Measurements from ENCODE around the gene NDUFAF5. TPM values are rescaled to one million over a fixed set of nuclear protein-coding genes. Genes with fewer than 3 reads are reported as not detected.

NDUFAF5 gene
- total RNA-seq, 5 donors from 2014 or later (not counting 1 experiment from before 2014, with no cell fraction given), result 25.6 to 39.4 (median 30.1) TPM

DNA sequence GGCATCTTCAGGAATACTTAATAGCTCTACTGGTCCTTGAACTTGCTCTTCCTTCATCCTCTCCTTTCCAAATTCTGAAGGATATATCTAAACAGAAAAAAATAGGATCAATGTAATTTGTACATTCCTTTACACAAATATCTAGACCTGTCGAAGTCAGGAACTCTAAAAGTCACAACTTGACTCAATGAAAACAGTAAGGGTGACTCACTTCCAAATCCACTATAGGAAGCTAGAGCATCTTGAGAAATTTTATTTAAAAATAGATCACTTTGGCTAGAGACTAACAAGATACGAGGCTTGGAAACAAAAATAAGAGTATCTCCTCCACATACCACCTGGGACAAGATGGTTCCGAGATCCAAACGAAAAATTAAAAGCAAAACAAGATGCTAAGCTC is 12.3 kb upstream of the NDUFAF5 start:
- Histone ChIP-seq H3K4me1 (ENCODE audit: control insufficient read depth in 1 of 2, extremely low read depth in 1 of 2, insufficient read depth in 2 of 2, low read length in 2 of 2) (no peaks in the 10 kb centered on the region), H3K36me3 (ENCODE audit: control insufficient read depth in 2 of 2, extremely low read depth in 1 of 2, insufficient read depth in 1 of 2, low read length in 1 of 2) (peaks cover 9 to 49% of the 10 kb centered on the region in 2 donors), H3K27ac (ENCODE audit: low read length) (no peak overlapping the region), H3K9me3 (no peaks in the 10 kb centered on the region), H3K4me3 (ENCODE audit: control insufficient read depth in 1 of 2, extremely low read depth in 1 of 2, low read length in 1 of 2) (no peak overlapping the region), H3K27me3 (replicated peaks in 1 of 2; ENCODE audit: control insufficient read depth in 2 of 2, extremely low read depth in 1 of 2, insufficient read depth in 2 of 2, low read length in 1 of 2) (no peaks in the 10 kb centered on the region)
- POLR2A ChIA-PET, result interaction anchor here in 1 of 2 donors (0.6 kb wide), 1 partner anchor 21 kb away, joined by 3 read pairs; no protein-coding TSS in a partner anchor
- no peak for DNase-seq
- ATAC-seq (replicated peaks in 1 of 4), result no peak
- Mint-ChIP-seq H3K27me3 (no peaks in the 10 kb centered on the region), H3K36me3 (peaks cover 50% of the 10 kb centered on the region), H3K4me1 (peaks cover 13 to 18% (median 14%) of the 10 kb centered on the region in 3 donors), H3K4me3 (no peak overlapping the region), H3K9me3 (no peaks in the 10 kb centered on the region), H3K27ac (no peak overlapping the region)
- CTCF ChIA-PET, result interaction anchor here (0.5 to 3.9 kb wide), 16 partner anchors 10 to 841 kb away, joined by 3 to 39 read pairs (median 4); partner anchors contain the start of genes ESF1 (in 2 of the 2) and NDUFAF5 (in 2 of the 2)
- 80% methylated on average over 1 of the region's 4 CpGs for WGBS (ENCODE audit: insufficient coverage)

DNA sequence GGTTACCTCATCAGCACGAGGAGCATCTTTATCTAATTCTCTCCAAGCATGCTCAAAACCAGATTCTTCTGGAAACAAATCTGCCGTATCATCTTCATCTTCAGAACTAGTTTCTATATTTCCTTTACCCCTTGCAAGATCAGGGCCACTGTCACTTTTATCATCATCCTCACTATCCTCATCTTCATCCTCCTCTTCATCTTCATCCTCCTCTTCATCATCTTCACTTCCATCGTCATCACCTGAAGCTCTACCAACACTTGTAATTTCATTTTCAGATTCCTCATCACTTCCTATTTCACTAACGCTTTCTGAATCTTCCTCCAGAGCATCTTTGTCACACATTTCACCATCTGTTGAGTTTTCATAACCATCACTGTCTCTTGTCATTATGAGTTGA is 9.0 kb upstream of the NDUFAF5 start:
- no peak overlapping the region for H3K27ac ChIP-seq (ENCODE audit: low read length)
- H3K4me3 ChIP-seq (ENCODE audit: control insufficient read depth in 1 of 2, extremely low read depth in 1 of 2, low read length in 1 of 2), result no peak overlapping the region
- H3K27me3 Mint-ChIP-seq, result no peaks in the 10 kb centered on the region
- no peak overlapping the region for H3K4me3 Mint-ChIP-seq
- POLR2A ChIA-PET, result no interaction called here
- DNase-seq (no peak), ATAC-seq (replicated peaks in 1 of 4) (no peak)
- H3K9me3 ChIP-seq, result no peaks in the 10 kb centered on the region
- H3K4me1 Mint-ChIP-seq, result peaks cover 34 to 42% (median 36%) of the 10 kb centered on the region in 3 donors
- WGBS (ENCODE audit: insufficient coverage), result 66% methylated on average over 3 of the region's 4 CpGs
- H3K27me3 ChIP-seq (replicated peaks in 1 of 2; ENCODE audit: control insufficient read depth in 2 of 2, extremely low read depth in 1 of 2, insufficient read depth in 2 of 2, low read length in 1 of 2), result no peaks in the 10 kb centered on the region
- CTCF ChIA-PET, result no interaction called here
- H3K36me3 ChIP-seq (ENCODE audit: control insufficient read depth in 2 of 2, extremely low read depth in 1 of 2, insufficient read depth in 1 of 2, low read length in 1 of 2), result peaks cover 2 to 52% of the 10 kb centered on the region in 2 donors
- peaks cover 0 to 4% of the 10 kb centered on the region in 2 experiments for H3K4me1 ChIP-seq (ENCODE audit: control insufficient read depth in 1 of 2, extremely low read depth in 1 of 2, insufficient read depth in 2 of 2, low read length in 2 of 2)
- no peaks in the 10 kb centered on the region for H3K9me3 Mint-ChIP-seq
- no peak overlapping the region for H3K27ac Mint-ChIP-seq
- H3K36me3 Mint-ChIP-seq, result peaks cover 47% of the 10 kb centered on the region

DNA sequence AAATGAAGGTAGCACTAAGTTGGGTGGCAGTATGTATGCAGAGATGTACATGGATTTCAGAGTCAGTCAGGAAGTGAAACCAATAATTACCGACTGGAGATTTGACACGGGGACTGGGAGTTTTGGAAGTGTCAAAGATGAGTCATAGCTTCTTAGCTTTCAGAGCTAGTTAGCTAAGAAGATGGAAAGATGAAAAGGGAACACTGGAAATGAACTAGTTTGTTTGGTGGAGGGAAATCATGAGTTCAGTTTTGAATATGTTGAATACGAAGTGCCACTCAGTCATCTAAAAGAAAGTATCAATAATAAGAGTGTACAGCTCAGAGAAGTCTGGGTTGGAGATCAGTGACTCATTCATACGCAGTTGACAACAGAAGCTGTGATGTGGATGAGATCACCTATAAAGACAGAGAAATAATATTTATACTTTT is 7.6 kb upstream of the NDUFAF5 start:
- 29% methylated on average over 2 of the region's 4 CpGs for WGBS (ENCODE audit: insufficient coverage)
- H3K27me3 Mint-ChIP-seq, result no peaks in the 10 kb centered on the region
- Histone ChIP-seq H3K27me3 (replicated peaks in 1 of 2; ENCODE audit: control insufficient read depth in 2 of 2, extremely low read depth in 1 of 2, insufficient read depth in 2 of 2, low read length in 1 of 2) (no peaks in the 10 kb centered on the region), H3K4me3 (ENCODE audit: control insufficient read depth in 1 of 2, extremely low read depth in 1 of 2, low read length in 1 of 2) (no peak overlapping the region), H3K36me3 (ENCODE audit: control insufficient read depth in 2 of 2, extremely low read depth in 1 of 2, insufficient read depth in 1 of 2, low read length in 1 of 2) (peaks cover 2 to 55% of the 10 kb centered on the region in 2 donors), H3K9me3 (no peaks in the 10 kb centered on the region), H3K27ac (ENCODE audit: low read length) (no peak overlapping the region), H3K4me1 (ENCODE audit: control insufficient read depth in 1 of 2, extremely low read depth in 1 of 2, insufficient read depth in 2 of 2, low read length in 2 of 2) (peaks cover 0 to 4% of the 10 kb centered on the region in 2 experiments)
- ATAC-seq (replicated peaks in 1 of 4) (no peak), DNase-seq (no peak)
- H3K4me3 Mint-ChIP-seq, result peak overlapping the region in 1 of 3 donors; percentile 4
- POLR2A ChIA-PET, result no interaction called here
- CTCF ChIA-PET, result interaction anchor here in 1 of 2 donors (1.4 kb wide), 1 partner anchor 11 kb away, joined by 4 read pairs; no protein-coding TSS in a partner anchor
- H3K36me3 Mint-ChIP-seq, result peaks cover 50% of the 10 kb centered on the region
- peaks cover 40 to 53% (median 43%) of the 10 kb centered on the region in 3 donors for H3K4me1 Mint-ChIP-seq
- H3K9me3 Mint-ChIP-seq, result no peaks in the 10 kb centered on the region
- peak overlapping the region; percentile 27 to 72 for H3K27ac Mint-ChIP-seq

DNA sequence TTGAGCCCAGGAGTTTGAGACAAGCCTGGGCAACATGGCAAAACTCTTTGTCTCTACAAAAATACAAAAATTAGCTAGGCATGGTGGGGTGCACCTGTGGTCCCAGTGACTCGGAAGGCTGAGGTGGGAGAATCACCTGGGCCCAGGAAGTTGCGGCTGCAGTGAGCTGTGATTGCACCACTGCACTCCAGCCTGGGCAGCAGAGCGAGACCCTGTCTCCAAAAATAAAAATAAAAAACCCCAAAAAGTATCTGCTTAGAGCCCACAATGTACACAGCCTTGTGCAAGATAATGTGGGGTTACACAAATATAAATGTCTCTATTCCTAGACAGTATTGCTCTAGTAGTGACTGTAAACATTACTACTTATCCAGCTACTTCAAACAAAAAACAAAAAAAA is 6.0 kb upstream of the NDUFAF5 start:
- Mint-ChIP-seq H3K9me3 (no peaks in the 10 kb centered on the region), H3K4me3 (no peak overlapping the region), H3K27me3 (no peaks in the 10 kb centered on the region), H3K36me3 (peaks cover 48% of the 10 kb centered on the region), H3K27ac (no peak overlapping the region), H3K4me1 (peaks cover 54 to 64% (median 55%) of the 10 kb centered on the region in 3 donors)
- ChIA-PET CTCF (no interaction called here), POLR2A (no interaction called here)
- WGBS (ENCODE audit: insufficient coverage), result 94% methylated on average over 2 of the region's 3 CpGs
- no peak for DNase-seq
- ATAC-seq (replicated peaks in 1 of 4), result no peak
- Histone ChIP-seq H3K36me3 (ENCODE audit: control insufficient read depth in 2 of 2, extremely low read depth in 1 of 2, insufficient read depth in 1 of 2, low read length in 1 of 2) (peaks cover 2 to 48% of the 10 kb centered on the region in 2 donors), H3K4me1 (ENCODE audit: control insufficient read depth in 1 of 2, extremely low read depth in 1 of 2, insufficient read depth in 2 of 2, low read length in 2 of 2) (peaks cover 6 to 9% of the 10 kb centered on the region in 2 experiments), H3K9me3 (no peaks in the 10 kb centered on the region), H3K4me3 (ENCODE audit: control insufficient read depth in 1 of 2, extremely low read depth in 1 of 2, low read length in 1 of 2) (no peak overlapping the region), H3K27ac (ENCODE audit: low read length) (no peak overlapping the region), H3K27me3 (replicated peaks in 1 of 2; ENCODE audit: control insufficient read depth in 2 of 2, extremely low read depth in 1 of 2, insufficient read depth in 2 of 2, low read length in 1 of 2) (no peaks in the 10 kb centered on the region)

DNA sequence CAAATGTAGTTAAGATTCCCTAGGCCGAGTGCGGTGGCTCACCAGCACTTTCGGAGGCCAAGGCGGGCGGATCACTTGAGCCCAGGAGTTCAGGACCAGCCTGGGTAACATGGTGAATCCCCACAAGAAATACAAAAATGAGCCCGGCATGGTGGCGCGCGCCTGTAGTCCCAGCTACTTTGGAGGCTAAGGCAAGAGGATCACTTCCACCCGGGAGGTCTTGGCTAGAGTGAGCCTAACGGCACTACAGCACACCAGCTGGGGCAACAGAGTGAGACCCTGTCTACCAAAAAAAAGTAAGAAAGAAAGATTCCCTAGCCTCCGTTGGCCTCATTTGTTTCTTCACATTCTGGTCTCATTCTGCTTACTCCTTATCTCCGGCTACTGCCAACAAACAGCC is 1.3 kb upstream of the NDUFAF5 start:
- Mint-ChIP-seq H3K9me3 (no peaks in the 10 kb centered on the region), H3K4me1 (peaks cover 69 to 81% (median 70%) of the 10 kb centered on the region in 3 donors), H3K27ac (no peak overlapping the region), H3K4me3 (peak overlapping the region; percentile 34 to 99 (median 97)), H3K36me3 (peaks cover 24% of the 10 kb centered on the region), H3K27me3 (no peaks in the 10 kb centered on the region)
- no peaks in the 10 kb centered on the region for H3K9me3 ChIP-seq
- no peak overlapping the region for H3K4me3 ChIP-seq (ENCODE audit: control insufficient read depth in 1 of 2, extremely low read depth in 1 of 2, low read length in 1 of 2)
- H3K27ac ChIP-seq (ENCODE audit: low read length), result no peak overlapping the region
- H3K36me3 ChIP-seq (ENCODE audit: control insufficient read depth in 2 of 2, extremely low read depth in 1 of 2, insufficient read depth in 1 of 2, low read length in 1 of 2), result peaks cover 0 to 21% of the 10 kb centered on the region in 2 donors
- WGBS (ENCODE audit: insufficient coverage), result 95% methylated on average over 9 of the region's 13 CpGs
- H3K27me3 ChIP-seq (replicated peaks in 1 of 2; ENCODE audit: control insufficient read depth in 2 of 2, extremely low read depth in 1 of 2, insufficient read depth in 2 of 2, low read length in 1 of 2), result no peaks in the 10 kb centered on the region
- POLR2A ChIA-PET, result interaction anchor here (0.6 kb wide), 3 partner anchors 12 to 609 kb away, joined by 3 to 5 read pairs (median 3); no protein-coding TSS in a partner anchor
- CTCF ChIA-PET, result interaction anchor here in 1 of 2 donors (4.0 kb wide), 1 partner anchor 11 kb away, joined by 39 read pairs; no protein-coding TSS in a partner anchor
- no peak for DNase-seq
- peaks cover 18 to 30% of the 10 kb centered on the region in 2 experiments for H3K4me1 ChIP-seq (ENCODE audit: control insufficient read depth in 1 of 2, extremely low read depth in 1 of 2, insufficient read depth in 2 of 2, low read length in 2 of 2)
- ATAC-seq (replicated peaks in 1 of 4), result no peak

DNA sequence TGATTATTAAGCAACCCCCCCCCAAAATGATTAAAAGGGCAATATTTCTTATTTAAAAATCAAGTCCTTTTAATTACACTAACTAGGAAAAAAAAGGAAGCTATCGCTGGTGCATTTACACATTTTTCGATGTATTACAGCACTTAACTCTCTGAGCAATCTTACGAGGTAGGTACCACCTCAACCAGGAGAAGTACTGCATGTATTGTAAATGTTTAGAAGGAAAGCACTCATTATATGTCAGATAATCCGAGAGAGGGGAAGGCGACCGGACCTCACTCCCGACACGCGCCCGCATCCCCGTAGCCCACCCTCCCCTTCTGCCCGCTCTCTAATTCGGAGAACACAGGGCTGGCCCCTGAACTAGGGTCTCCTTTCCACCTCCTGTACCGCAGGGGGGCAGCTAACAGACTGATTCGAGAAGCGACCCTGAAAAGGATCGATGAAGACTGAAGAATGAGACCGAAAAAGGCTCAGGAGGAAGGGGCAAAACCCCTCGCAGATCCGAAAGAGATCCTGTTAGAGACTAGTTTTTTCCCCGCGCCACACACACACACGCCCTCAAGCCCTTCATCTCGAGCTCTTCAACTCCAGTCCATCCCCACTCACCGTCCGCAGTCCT is 446 bp upstream of the NDUFAF5 start:
- ATAC-seq (replicated peaks in 1 of 4) (peak in 3 of 4 experiments; percentile 6 to 20 (median 11)), DNase-seq (no peak)
- no peaks in the 10 kb centered on the region for H3K27me3 Mint-ChIP-seq
- peak overlapping the region; percentile 96 to 97 for H3K27ac Mint-ChIP-seq
- Histone ChIP-seq H3K4me3 (ENCODE audit: control insufficient read depth in 1 of 2, extremely low read depth in 1 of 2, low read length in 1 of 2) (peak overlapping the region; percentile 89 to 91), H3K27me3 (replicated peaks in 1 of 2; ENCODE audit: control insufficient read depth in 2 of 2, extremely low read depth in 1 of 2, insufficient read depth in 2 of 2, low read length in 1 of 2) (no peaks in the 10 kb centered on the region), H3K9me3 (no peaks in the 10 kb centered on the region), H3K36me3 (ENCODE audit: control insufficient read depth in 2 of 2, extremely low read depth in 1 of 2, insufficient read depth in 1 of 2, low read length in 1 of 2) (peaks cover 0 to 17% of the 10 kb centered on the region in 2 donors), H3K27ac (ENCODE audit: low read length) (peak overlapping the region; percentile 90), H3K4me1 (ENCODE audit: control insufficient read depth in 1 of 2, extremely low read depth in 1 of 2, insufficient read depth in 2 of 2, low read length in 2 of 2) (peaks cover 14 to 30% of the 10 kb centered on the region in 2 experiments)
- H3K36me3 Mint-ChIP-seq, result peaks cover 24% of the 10 kb centered on the region
- H3K4me1 Mint-ChIP-seq, result peaks cover 67 to 75% (median 68%) of the 10 kb centered on the region in 3 donors
- ChIA-PET POLR2A (interaction anchor here (0.6 kb wide), 5 partner anchors 13 to 685 kb away, joined by 3 to 11 read pairs (median 5); no protein-coding TSS in a partner anchor), CTCF (interaction anchor here (0.6 to 4.0 kb wide), 4 partner anchors 11 to 200 kb away, joined by 4 to 39 read pairs (median 14); no protein-coding TSS in a partner anchor)
- no peaks in the 10 kb centered on the region for H3K9me3 Mint-ChIP-seq
- peak overlapping the region; percentile 97 to 100 (median 99) for H3K4me3 Mint-ChIP-seq
- WGBS (ENCODE audit: insufficient coverage), result 0% methylated on average over 12 of the region's 26 CpGs

Data from T-cell (primary cell).